A549 (cell line): ENCODE data around the gene PRSS21. TPM values are rescaled to one million over a fixed set of nuclear protein-coding genes. Genes with fewer than 3 reads are reported as not detected.

Experiments
- ATAC-seq, 2 experiments: fragments of 200-7000 bp in 1 of 2; fragments of >200 bp in 1 of 2; cut with Nextera tagmentation in 1 of 2; cut with Tn5 transposase in 1 of 2; 3 replicates each; pipeline versions ENCODE4 v1.8.0 to v1.9.1; 2018 to 2020; ENCODE audit warnings: mild to moderate bottlenecking in 1 of 2, moderate library complexity in 1 of 2
- CTCF ChIA-PET: fragments of 300-600 bp; sonication (Branson Sonifier 250); formaldehyde crosslinking; extraction: SDS; loops from one replicate; lab custom pipeline; 2021; ENCODE audit warnings: antibody characterized with exemption, inconsistent platforms; lab: Yijun Ruan, JAX
- POLR2A ChIA-PET: fragments of 350-600 bp; formaldehyde crosslinking; extraction: SDS; loops from one replicate; lab custom pipeline; 2021; ENCODE audit warnings: antibody characterized with exemption, inconsistent platforms; lab: Yijun Ruan, JAX
- DNase-seq, 2 experiments: peaks; one replicate each; pipeline versions ENCODE4 v3.0.0 to v3.0.0-alpha.2; 2011 to 2016; ENCODE audit warnings: low read depth in 1 of 2, low spot score in 1 of 2
- FAIRE-seq: peaks from 2 replicates; lab custom pipeline; 2011; peaks lifted over from hg19 to GRCh38; lab: Jason Lieb, UNC
- H3K27ac ChIP-seq, 2 experiments: fragments of >200 bp; sonication (Bioruptor Twin); formaldehyde crosslinking; 3 replicates each; pipeline ENCODE4 v1.5.1; 2016 to 2017
- H3K4me1 ChIP-seq: fragments of >200 bp; sonication (Bioruptor Twin); formaldehyde crosslinking; 3 replicates; pipeline ENCODE4 v1.6.1; 2016
- H3K4me2 ChIP-seq: fragments of >200 bp; sonication (Bioruptor Twin); formaldehyde crosslinking; 3 replicates; pipeline ENCODE4 v1.6.1; 2016
- H3K4me3 ChIP-seq: fragments of >200 bp; sonication (Bioruptor Twin); formaldehyde crosslinking; 3 replicates; pipeline ENCODE4 v1.5.1; 2016
- H3K9me3 ChIP-seq: fragments of >200 bp; sonication (Bioruptor Twin); formaldehyde crosslinking; 3 replicates; pipeline ENCODE4 v1.6.1; 2016
- BHLHE40 ChIP-seq: IDR thresholded peaks from 2 replicates; pipeline ENCODE4 v1.6.1; 2012; ENCODE audit warnings: low read depth, low read length, inconsistent platforms
- CBX2 ChIP-seq: fragments of 200-600 bp; sonication (generic); IDR thresholded peaks from 2 replicates; pipeline ENCODE4 v1.6.1; 2016; ENCODE audit warnings: low read depth, mild to moderate bottlenecking, borderline replicate concordance
- CEBPB ChIP-seq, 2 experiments: fragments of >200 bp in 1 of 2; sonication (Bioruptor Twin) in 1 of 2; formaldehyde crosslinking in 1 of 2; IDR thresholded peaks; 2 replicates each; pipeline ENCODE4 v1.6.1; 2012 to 2016
- CHD4 ChIP-seq: fragments of 200-600 bp; sonication (generic); IDR thresholded peaks from 2 replicates; pipeline ENCODE4 v1.6.1; 2016; ENCODE audit warnings: antibody characterized with exemption, mild to moderate bottlenecking, borderline replicate concordance
- FOSB ChIP-seq: fragments of 250-450 bp; sonication (Bioruptor Pico); IDR thresholded peaks from 2 replicates; pipeline ENCODE4 v1.5.0; 2020; ENCODE audit warnings: mild to moderate bottlenecking, moderate library complexity
- FOSL2 ChIP-seq, 2 experiments: fragments of 450-650 bp in 1 of 2; fragments of >200 bp in 1 of 2; sonication (Bioruptor Twin) in 1 of 2; formaldehyde crosslinking; IDR thresholded peaks; 2 replicates each; pipeline versions ENCODE4 v1.5.0 to v1.6.1; 2016 to 2020; ENCODE audit warnings: mild to moderate bottlenecking in 1 of 2, moderate library complexity in 1 of 2
- FOXS1 ChIP-seq: fragments of 250-450 bp; sonication (Bioruptor Pico); IDR thresholded peaks from 2 replicates; pipeline ENCODE4 v1.5.0; 2020; ENCODE audit warnings: mild to moderate bottlenecking, moderate library complexity
- HEYL ChIP-seq: fragments of 250-450 bp; sonication (Bioruptor Pico); IDR thresholded peaks from 2 replicates; pipeline ENCODE4 v1.8.0; 2021; ENCODE audit warnings: mild to moderate bottlenecking, moderate library complexity
- HOXB13 ChIP-seq: fragments of 250-450 bp; sonication (Bioruptor Pico); IDR thresholded peaks from 2 replicates; pipeline ENCODE4 v1.5.0; 2020; ENCODE audit warnings: low read depth, mild to moderate bottlenecking, moderate library complexity
- HOXB5 ChIP-seq: fragments of 250-450 bp; sonication (Bioruptor Pico); IDR thresholded peaks from 2 replicates; pipeline ENCODE4 v1.5.0; 2020; ENCODE audit warnings: mild to moderate bottlenecking, moderate library complexity
- JUNB ChIP-seq: fragments of >200 bp; sonication (Bioruptor Twin); formaldehyde crosslinking; IDR thresholded peaks from 2 replicates; pipeline ENCODE4 v1.6.1; 2016
- KDM1A ChIP-seq: fragments of 200-600 bp; sonication (generic); IDR thresholded peaks from 2 replicates; pipeline ENCODE4 v1.6.1; 2016; ENCODE audit warnings: low read depth, mild to moderate bottlenecking
- KDM5A ChIP-seq: fragments of 200-600 bp; sonication (generic); IDR thresholded peaks from 2 replicates; pipeline ENCODE4 v1.6.1; 2016; ENCODE audit warnings: antibody characterized with exemption, mild to moderate bottlenecking
- MAFK ChIP-seq: fragments of 450-650 bp; IDR thresholded peaks from 2 replicates; pipeline ENCODE4 v1.6.1; 2014; ENCODE audit not compliant: partially characterized antibody
- MYC ChIP-seq: IDR thresholded peaks from 2 replicates; pipeline ENCODE4 v1.6.1; 2012; ENCODE audit warnings: mild to moderate bottlenecking, inconsistent platforms, low read length, improper control_type of control experiment, borderline replicate concordance
- NR3C1 ChIP-seq: fragments of >200 bp; sonication (Bioruptor Twin); formaldehyde crosslinking; IDR thresholded peaks from 3 replicates; pipeline ENCODE4 v1.6.1; 2017
- POLR2A ChIP-seq: IDR thresholded peaks from 2 replicates; pipeline ENCODE4 v1.6.1; 2012; ENCODE audit warnings: mild to moderate bottlenecking, low read length
- RNF2 ChIP-seq: fragments of 200-600 bp; sonication (generic); IDR thresholded peaks from 2 replicates; pipeline ENCODE4 v1.6.1; 2016; ENCODE audit warnings: low read depth, mild to moderate bottlenecking, antibody characterized with exemption, moderate library complexity, borderline replicate concordance
- TP53 ChIP-seq: fragments of 250-450 bp; sonication (Bioruptor Pico); IDR thresholded peaks from 2 replicates; pipeline ENCODE4 v1.5.0; 2021; ENCODE audit warnings: mild to moderate bottlenecking, moderate library complexity
- ZNF302 ChIP-seq: fragments of 250-450 bp; sonication (Bioruptor Pico); IDR thresholded peaks from 2 replicates; pipeline ENCODE4 v1.9.0; 2021; ENCODE audit warnings: inconsistent platforms, mild to moderate bottlenecking, moderate library complexity
- ZSCAN20 ChIP-seq: fragments of 250-450 bp; sonication (Bioruptor Pico); IDR thresholded peaks from 2 replicates; pipeline ENCODE4 v1.8.0; 2022; ENCODE audit warnings: mild to moderate bottlenecking, moderate library complexity
- WGBS: methylation state at CpG from one replicate; pipeline ENCODE4 v1.1.6; 2017; ENCODE audit errors: missing lambda C conversion rate; 5-methylcytosine and 5-hydroxymethylcytosine counted together
- polyA plus RNA-seq, 4 experiments: library from polyadenylated mRNA; depleted of rRNA in 3 of 4; stranded (reverse); fragments of >200 nt; fragmentation: RNase III in 1 of 4; extraction: RNeasy Plus Mini Kit Qiagen cat#74134 plus additional on column Dnase treatment in 1 of 4; gene quantifications; 2 replicates in 3 of 4; 3 replicates in 1 of 4; pipeline ENCODE4 v1.2.3, GENCODE V29; 2011 to 2017
- TF ChIP-seq, protein P1 (sequence below): fragments of 250-450 bp; sonication (Bioruptor Pico); IDR thresholded peaks from 2 replicates; pipeline ENCODE4 v1.5.0; 2020; ENCODE audit warnings: low read depth, mild to moderate bottlenecking, moderate library complexity
- TF ChIP-seq, protein P2 (sequence below): IDR thresholded peaks from 2 replicates; pipeline ENCODE4 v1.6.1; 2012
- TF ChIP-seq, protein P3 (sequence below): IDR thresholded peaks from 2 replicates; pipeline ENCODE4 v1.6.1; 2012

PRSS21 gene
- polyA plus RNA-seq, 2 of the 4 experiments (the other 2 are of a cell fraction), result 0.12 to 0.23 TPM

DNA sequence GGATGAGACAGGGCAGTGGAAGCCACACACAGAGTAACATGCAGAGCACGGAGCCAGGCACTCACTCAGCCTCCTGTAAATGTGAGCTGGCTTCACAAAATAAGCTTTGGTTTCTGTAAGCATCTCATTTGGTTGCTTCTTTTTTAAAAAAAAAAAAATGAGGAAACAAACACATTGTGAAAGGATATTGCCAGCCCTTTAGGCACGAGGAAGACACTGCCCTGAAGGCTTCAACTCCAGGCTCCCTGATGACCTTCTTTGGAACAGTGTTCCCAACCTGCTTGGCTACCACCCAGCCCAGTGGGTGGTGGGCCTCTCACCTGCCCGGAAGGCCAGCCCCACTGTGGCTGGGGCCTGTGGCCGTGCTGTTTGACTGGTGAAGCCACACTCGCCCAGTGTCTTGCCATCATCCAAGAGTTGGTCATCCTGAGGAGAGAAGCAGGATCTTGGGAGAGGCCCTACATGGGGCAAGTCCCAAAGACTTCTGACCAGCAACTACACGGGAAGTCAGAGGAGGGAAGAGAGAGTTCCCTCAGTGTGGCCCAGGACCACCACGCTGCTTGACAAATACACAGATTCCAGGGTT is 41.8 kb upstream of the PRSS21 start:
- 81% methylated on average over 7 of the region's 7 CpGs for WGBS
- no peaks in the 10 kb centered on the region for H3K9me3 ChIP-seq
- peak overlapping the region in 1 of 2 experiments; percentile 100; a peak in 2 of 6 replicates for H3K27ac ChIP-seq
- ATAC-seq, result no peak
- POLR2A ChIA-PET, result no interaction called here
- CTCF ChIA-PET, result interaction anchor here (1.2 to 5.9 kb wide), 5 partner anchors 11 to 93 kb away, joined by 3 to 28 read pairs (median 9); no protein-coding TSS in a partner anchor
- H3K4me2 ChIP-seq, result peak overlapping the region; percentile 95
- H3K4me3 ChIP-seq, result no peak overlapping the region; the same call in 2 of the 3 replicates
- peaks cover 35% of the 10 kb centered on the region for H3K4me1 ChIP-seq
- TF ChIP-seq ZSCAN20 (CRISPR knock-in tag), result no peak
- no peak for TF ChIP-seq RNF2
- TF ChIP-seq, protein P1, sequence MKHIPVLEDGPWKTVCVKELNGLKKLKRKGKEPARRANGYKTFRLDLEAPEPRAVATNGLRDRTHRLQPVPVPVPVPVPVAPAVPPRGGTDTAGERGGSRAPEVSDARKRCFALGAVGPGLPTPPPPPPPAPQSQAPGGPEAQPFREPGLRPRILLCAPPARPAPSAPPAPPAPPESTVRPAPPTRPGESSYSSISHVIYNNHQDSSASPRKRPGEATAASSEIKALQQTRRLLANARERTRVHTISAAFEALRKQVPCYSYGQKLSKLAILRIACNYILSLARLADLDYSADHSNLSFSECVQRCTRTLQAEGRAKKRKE, result no peak
- no peak for TF ChIP-seq KDM1A
- TF ChIP-seq MYC, result no peak
- TF ChIP-seq BHLHE40, result no peak
- TF ChIP-seq FOXS1 (CRISPR knock-in tag), result no peak
- no peak for TF ChIP-seq ZNF302 (CRISPR knock-in tag)
- no peak for TF ChIP-seq HOXB13 (CRISPR knock-in tag)
- no peak for TF ChIP-seq POLR2A
- no peak for TF ChIP-seq FOSL2 (IDR thresholded peaks at IDR 0.05)
- no peak for TF ChIP-seq FOSL2 (CRISPR knock-in tag; IDR thresholded peaks at IDR 0.05)
- TF ChIP-seq JUNB, result no peak
- DNase-seq, result no peak
- no peak for FAIRE-seq

DNA sequence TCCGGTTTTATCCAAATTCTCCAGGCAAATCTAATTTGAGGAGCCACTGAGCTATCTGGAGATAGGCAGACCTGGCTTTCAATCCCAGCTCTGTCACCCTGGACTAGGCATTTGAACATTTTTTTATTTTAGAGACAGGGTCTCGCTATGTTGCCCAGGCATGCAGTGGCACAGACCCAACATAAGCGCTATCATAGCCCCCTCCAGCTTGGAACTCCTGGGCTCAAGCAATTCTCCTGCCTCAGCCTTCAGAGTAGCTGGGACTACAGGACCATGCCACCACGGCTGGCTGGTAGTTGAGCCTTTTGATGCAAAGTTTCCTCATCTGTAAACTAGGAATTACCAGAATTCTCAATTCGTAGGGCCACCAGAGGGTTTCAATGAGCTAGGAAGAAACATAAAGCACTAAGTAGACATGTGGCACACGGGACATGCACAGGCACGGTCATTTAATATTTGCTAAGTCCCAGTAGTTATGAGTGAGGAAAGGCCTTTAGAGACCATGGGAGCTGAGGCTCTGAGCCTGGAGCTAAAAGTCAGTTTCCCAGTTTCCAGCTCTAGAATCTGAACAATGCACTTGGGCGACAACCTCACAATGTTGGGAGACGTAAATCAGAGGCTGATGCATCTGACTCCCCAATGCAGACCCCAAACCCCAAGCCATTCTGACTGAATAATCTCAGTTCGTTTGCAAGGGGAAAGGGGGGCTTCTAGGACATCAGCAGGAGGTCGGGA is 41.1 kb upstream of the PRSS21 start:
- ChIA-PET POLR2A (interaction anchor here (0.6 to 0.9 kb wide), 2 partner anchors 23 to 91 kb away, joined by 3 read pairs; partner anchors contain the start of gene SRRM2), CTCF (interaction anchor here (1.1 to 5.9 kb wide), 6 partner anchors 11 to 93 kb away, joined by 3 to 28 read pairs (median 6); no protein-coding TSS in a partner anchor)
- no peaks in the 10 kb centered on the region for H3K9me3 ChIP-seq
- H3K27ac ChIP-seq, result peak overlapping the region; percentile 99 to 100
- DNase-seq (no peak), FAIRE-seq (no peak), ATAC-seq (no peak)
- peak overlapping the region; percentile 95 for H3K4me2 ChIP-seq
- WGBS, result 53% methylated on average over 11 of the region's 11 CpGs
- TF ChIP-seq CHD4 (no peak), TP53 (CRISPR knock-in tag) (no peak), CEBPB (IDR thresholded peaks at IDR 0.05) (no peak), MYC (no peak), ZNF302 (CRISPR knock-in tag) (no peak), MAFK (no peak), FOXS1 (CRISPR knock-in tag) (no peak), FOSB (no peak), KDM5A (no peak), HOXB5 (CRISPR knock-in tag) (no peak), NR3C1 (no peak), CBX2 (no peak), POLR2A (no peak), HEYL (CRISPR knock-in tag) (no peak)
- TF ChIP-seq, protein P2, sequence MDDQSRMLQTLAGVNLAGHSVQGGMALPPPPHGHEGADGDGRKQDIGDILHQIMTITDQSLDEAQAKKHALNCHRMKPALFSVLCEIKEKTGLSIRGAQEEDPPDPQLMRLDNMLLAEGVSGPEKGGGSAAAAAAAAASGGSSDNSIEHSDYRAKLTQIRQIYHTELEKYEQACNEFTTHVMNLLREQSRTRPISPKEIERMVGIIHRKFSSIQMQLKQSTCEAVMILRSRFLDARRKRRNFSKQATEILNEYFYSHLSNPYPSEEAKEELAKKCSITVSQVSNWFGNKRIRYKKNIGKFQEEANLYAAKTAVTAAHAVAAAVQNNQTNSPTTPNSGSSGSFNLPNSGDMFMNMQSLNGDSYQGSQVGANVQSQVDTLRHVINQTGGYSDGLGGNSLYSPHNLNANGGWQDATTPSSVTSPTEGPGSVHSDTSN, result no peak
- TF ChIP-seq, protein P3, sequence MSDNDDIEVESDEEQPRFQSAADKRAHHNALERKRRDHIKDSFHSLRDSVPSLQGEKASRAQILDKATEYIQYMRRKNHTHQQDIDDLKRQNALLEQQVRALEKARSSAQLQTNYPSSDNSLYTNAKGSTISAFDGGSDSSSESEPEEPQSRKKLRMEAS, result no peak
- H3K4me1 ChIP-seq, result peaks cover 27% of the 10 kb centered on the region
- H3K4me3 ChIP-seq, result peak overlapping the region; percentile 95
